PC-9 (cell line): Measurements from ENCODE around the gene LRP1B. TPM values are rescaled to one million over a fixed set of nuclear protein-coding genes. Genes with fewer than 3 reads are reported as not detected.

Source experiments
- BruUV-seq: library from RNA; stranded (reverse); fragments of 400-500 nt; replicated peaks from 2 replicates; lab custom pipeline; 2021; lab: Mats Ljungman, UMichigan
- CTCF ChIA-PET: fragments of 300-600 bp; sonication (Branson Sonifier 250); formaldehyde crosslinking; loops from one replicate; lab custom pipeline; 2022; ENCODE audit warnings: antibody characterized with exemption; lab: Charles Lee
- POLR2A ChIA-PET: fragments of 300-600 bp; sonication (Branson Sonifier 250); formaldehyde crosslinking; loops from one replicate; lab custom pipeline; 2022; ENCODE audit warnings: antibody characterized with exemption; ENCODE audit not compliant: unreplicated experiment; lab: Charles Lee
- DNase-seq, 2 experiments: peaks; one replicate each; pipeline versions ENCODE4 v3.0.0 to v3.0.0-alpha.2; 2015 to 2022; ENCODE audit warnings: mixed read lengths in 1 of 2
- H2AFZ ChIP-seq: fragments of 200-600 bp; sonication (generic); 2 replicates; pipeline ENCODE4 v1.8.1; 2017; ENCODE audit warnings: antibody characterized with exemption
- H3F3A ChIP-seq: fragments of 200-600 bp; sonication (generic); 2 replicates; pipeline ENCODE4 v1.8.1; 2017; ENCODE audit warnings: antibody characterized with exemption, mild to moderate bottlenecking, low read depth; ENCODE audit not compliant: insufficient read depth
- H3K27ac ChIP-seq: fragments of 200-600 bp; sonication (generic); 2 replicates; pipeline ENCODE4 v1.6.1; 2016; ENCODE audit warnings: mixed run types
- H3K27me3 ChIP-seq: fragments of 200-600 bp; sonication (generic); 2 replicates; pipeline ENCODE4 v1.6.1; 2016; ENCODE audit warnings: low read depth, mixed run types; ENCODE audit not compliant: insufficient read depth
- H3K36me3 ChIP-seq: fragments of 200-600 bp; sonication (generic); 2 replicates; pipeline ENCODE4 v1.6.1; 2016; ENCODE audit warnings: low read depth, mixed run types
- H3K4me1 ChIP-seq: fragments of 200-600 bp; sonication (generic); replicated peaks from 2 replicates; pipeline ENCODE4 v1.6.1; 2016; ENCODE audit warnings: mixed run types; ENCODE audit not compliant: insufficient read depth
- H3K4me2 ChIP-seq: fragments of 200-600 bp; sonication (generic); 2 replicates; pipeline ENCODE4 v1.6.1; 2017; ENCODE audit warnings: mixed run types
- H3K4me3 ChIP-seq: fragments of 200-600 bp; sonication (generic); 2 replicates; pipeline ENCODE4 v1.6.1; 2016; ENCODE audit warnings: mixed run types
- H3K79me2 ChIP-seq: fragments of 200-600 bp; sonication (generic); 2 replicates; pipeline ENCODE4 v1.6.1; 2017; ENCODE audit warnings: low read depth, mixed run types
- H3K9me2 ChIP-seq: fragments of 200-600 bp; sonication (generic); 2 replicates; pipeline ENCODE4 v1.8.1; 2017; ENCODE audit warnings: mild to moderate bottlenecking; ENCODE audit not compliant: insufficient read depth
- H3K9me3 ChIP-seq: fragments of 200-600 bp; sonication (generic); 2 replicates; pipeline ENCODE4 v1.8.1; 2016; ENCODE audit warnings: low read depth; ENCODE audit not compliant: insufficient read depth
- H4K20me1 ChIP-seq: fragments of 200-600 bp; sonication (generic); 2 replicates; pipeline ENCODE4 v1.8.1; 2017; ENCODE audit not compliant: insufficient read depth
- CTCF ChIP-seq: fragments of 200-600 bp; sonication (generic); conservative IDR thresholded peaks from 2 replicates; pipeline ENCODE4 v1.6.1; 2017; ENCODE audit warnings: mixed run types, antibody characterized with exemption, mild to moderate bottlenecking, moderate library complexity
- EZH2 ChIP-seq: fragments of 200-600 bp; sonication (generic); IDR thresholded peaks from 2 replicates; pipeline ENCODE4 v1.8.0; 2017; ENCODE audit warnings: antibody characterized with exemption, low read depth
- intact Hi-C: fragments of 100-400 bp; cut with micrococcal nuclease; formaldehyde crosslinking; loops from one replicate; pipeline ENCODE4 v1.10.0; 2022; ENCODE audit not compliant: unreplicated experiment
- total RNA-seq: library from RNA; stranded (reverse); gene quantifications from 2 replicates; pipeline ENCODE4 v1.2.3, GENCODE V29; 2021

The LRP1B gene
- total RNA-seq, 1 experiment from 2014 or later: 1.7 TPM

DNA sequence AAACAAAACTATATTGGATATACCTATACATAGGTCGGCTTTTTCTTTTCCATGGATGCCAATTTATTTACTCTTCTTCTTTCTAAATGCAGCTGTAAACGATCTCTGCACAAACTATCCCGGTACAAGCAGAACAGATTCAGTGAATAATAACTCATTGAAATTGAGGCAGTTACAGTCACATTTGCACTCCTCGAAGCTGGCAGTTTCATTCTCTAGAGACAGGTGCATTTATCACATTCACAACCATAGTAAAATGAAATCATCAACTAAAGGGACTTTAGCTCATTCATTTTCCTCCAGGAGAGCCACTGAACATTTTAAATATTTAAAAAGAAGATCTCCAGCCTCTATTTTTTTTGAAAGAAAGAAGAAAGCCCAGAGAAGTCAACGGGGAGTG is 551.7 kb downstream of the LRP1B start:
- no peak for TF ChIP-seq CTCF
- TF ChIP-seq EZH2: no peak
- Histone ChIP-seq H3K27ac (no peak overlapping the region), H3K4me3 (no peak overlapping the region), H3F3A (no peaks in the 10 kb centered on the region), H3K9me2 (no peaks in the 10 kb centered on the region), H4K20me1 (no peaks in the 10 kb centered on the region), H3K4me2 (no peak overlapping the region), H3K4me1 (no peaks in the 10 kb centered on the region), H3K9me3 (no peaks in the 10 kb centered on the region), H3K79me2 (no peaks in the 10 kb centered on the region), H3K27me3 (no peaks in the 10 kb centered on the region), H3K36me3 (no peaks in the 10 kb centered on the region), H2AFZ (no peak overlapping the region)
- ChIA-PET POLR2A (no interaction called here), CTCF (no interaction called here)
- DNase-seq: no peak
- intact Hi-C loops: no loop called here
- BruUV-seq: no TSS peak

GRCh38 chr2:141570474-141571131 is 560.2 kb downstream of the LRP1B start:
- Histone ChIP-seq H3K4me3 (no peak overlapping the region), H3K9me2 (no peaks in the 10 kb centered on the region), H3K79me2 (no peaks in the 10 kb centered on the region), H3K27ac (no peak overlapping the region), H3K9me3 (no peaks in the 10 kb centered on the region), H4K20me1 (no peaks in the 10 kb centered on the region), H3F3A (no peaks in the 10 kb centered on the region), H3K4me2 (no peak overlapping the region), H3K36me3 (no peaks in the 10 kb centered on the region), H2AFZ (no peak overlapping the region), H3K4me1 (no peaks in the 10 kb centered on the region), H3K27me3 (no peaks in the 10 kb centered on the region)
- no peak for DNase-seq
- TF ChIP-seq CTCF (no peak), EZH2 (no peak)
- intact Hi-C loops: no loop called here
- ChIA-PET POLR2A (no interaction called here), CTCF (no interaction called here)
- no TSS peak for BruUV-seq

GRCh38 chr2:141569941-141570340 is 560.9 kb downstream of the LRP1B start:
- CTCF ChIA-PET: no interaction called here
- no TSS peak for BruUV-seq
- H3K4me3 ChIP-seq: no peak overlapping the region

More at GRCh38 chr2:141569941-141570340, 560.9 kb downstream of the LRP1B start:
- intact Hi-C loops: no loop called here
- H3K4me1 ChIP-seq: no peaks in the 10 kb centered on the region
- no peaks in the 10 kb centered on the region for H3K36me3 ChIP-seq
- POLR2A ChIA-PET: no interaction called here
- TF ChIP-seq EZH2 (no peak), CTCF (no peak)
- no peak overlapping the region for H3K27ac ChIP-seq
- H4K20me1 ChIP-seq: no peaks in the 10 kb centered on the region
- DNase-seq: no peak
- no peaks in the 10 kb centered on the region for H3K79me2 ChIP-seq
- H3K9me3 ChIP-seq: no peaks in the 10 kb centered on the region
- H3K9me2 ChIP-seq: no peaks in the 10 kb centered on the region
- no peaks in the 10 kb centered on the region for H3F3A ChIP-seq
- H3K27me3 ChIP-seq: no peaks in the 10 kb centered on the region
- H2AFZ ChIP-seq: no peak overlapping the region
- H3K4me2 ChIP-seq: no peak overlapping the region
